K562 (cell line): Measurements from ENCODE around the gene SLC26A11. TPM values are rescaled to one million over a fixed set of nuclear protein-coding genes. Genes with fewer than 3 reads are reported as not detected.
A peak's percentile ranks its signal among the peaks of the same experiment; 100 is the strongest.

Source experiments
- BCOR ChIP-seq: fragments of 450-650 bp; IDR thresholded peaks from 2 replicates; pipeline ENCODE4 v1.6.1; 2016
- KDM4B ChIP-seq, 2 experiments: fragments of 450-650 bp in 1 of 2; sonication (generic) in 1 of 2; IDR thresholded peaks; 2 replicates each; pipeline ENCODE4 v1.6.1; 2016 to 2017; ENCODE audit warnings: borderline replicate concordance in 2 of 2, antibody characterized with exemption in 1 of 2, low read depth in 1 of 2, mild to moderate bottlenecking in 1 of 2
- MEF2A ChIP-seq: IDR thresholded peaks from 2 replicates; pipeline ENCODE4 v1.6.1; 2011; ENCODE audit warnings: low read depth, mild to moderate bottlenecking, low read length, moderate library complexity; ENCODE audit not compliant: control insufficient read depth
- MTA2 ChIP-seq: fragments of 450-650 bp; IDR thresholded peaks from 2 replicates; pipeline ENCODE4 v1.6.1; 2016; ENCODE audit warnings: low read depth
- OTX1 ChIP-seq: fragments of 450-650 bp; formaldehyde crosslinking; IDR thresholded peaks from 2 replicates; pipeline ENCODE4 v1.4.0; 2022; ENCODE audit warnings: mild to moderate bottlenecking
- POLR2B ChIP-seq: fragments of 450-650 bp; IDR thresholded peaks from 2 replicates; pipeline ENCODE4 v1.6.1; 2018; ENCODE audit warnings: low read depth; ENCODE audit not compliant: partially characterized antibody
- TAF9B ChIP-seq: fragments of 450-650 bp; IDR thresholded peaks from 2 replicates; pipeline ENCODE4 v1.6.1; 2018; ENCODE audit warnings: mild to moderate bottlenecking; ENCODE audit not compliant: partially characterized antibody
- polyA plus RNA-seq, 8 experiments: library from polyadenylated mRNA; depleted of rRNA in 4 of 8; stranded (reverse) in 5 of 8; unstranded in 3 of 8; fragments of >200 nt; fragmentation: Nextera tagmentation in 2 of 8; fragmentation: Illumina TruSeq in 1 of 8; extraction: Ambion mirVana in 2 of 8; extraction: Trizol in 1 of 8; gene quantifications; 2 replicates each; pipeline versions ENCODE4 v1.2.1 to v1.2.3, GENCODE V29; 2011 to 2014; ENCODE audit warnings: inconsistent platforms in 1 of 8, missing spikeins in 1 of 8
- total RNA-seq, 7 experiments: library from RNA; depleted of rRNA in 6 of 7; stranded (reverse); fragments of >200 nt in 6 of 7; fragmentation: Illumina TruSeq in 2 of 7; extraction: Trizol in 2 of 7; gene quantifications; 2 replicates each; pipeline versions ENCODE4 v1.2.1 to v1.2.3, GENCODE V29; 2011 to 2021; ENCODE audit warnings: low replicate concordance in 1 of 7
- TF ChIP-seq, protein P1 (sequence below), 2 experiments: fragments of 450-650 bp in 1 of 2; sonication (generic) in 1 of 2; formaldehyde crosslinking in 1 of 2; IDR thresholded peaks; 2 replicates each; pipeline versions ENCODE4 v1.7.1 to v1.9.0; 2016 to 2022; ENCODE audit warnings: inconsistent platforms in 1 of 2, mild to moderate bottlenecking in 1 of 2, missing genetic modification reagents in 1 of 2
- TF ChIP-seq, protein P2 (sequence below): sonication (generic); formaldehyde crosslinking; IDR thresholded peaks from 2 replicates; pipeline ENCODE4 v1.8.1; 2023; ENCODE audit warnings: mild to moderate bottlenecking, missing genetic modification reagents
- TF ChIP-seq, protein P3 (sequence below): fragments of 250-450 bp; sonication (Bioruptor Pico); IDR thresholded peaks from 2 replicates; pipeline ENCODE4 v1.8.0; 2021; ENCODE audit warnings: moderate library complexity, mild to moderate bottlenecking, inconsistent platforms
- TF ChIP-seq, protein P4 (sequence below): fragments of 200-400 bp; formaldehyde crosslinking; IDR thresholded peaks from 2 replicates; pipeline ENCODE4 v1.6.1; 2017; ENCODE audit warnings: mild to moderate bottlenecking, low read depth, low read length, moderate library complexity

The SLC26A11 gene
- total and polyA plus RNA-seq, 9 of the 15 experiments (the other 6 are each of a cell fraction or from before 2014, with no cell fraction given), result 0.06 to 3.1 (median 1.2) TPM; not detected in 1

- TF ChIP-seq, protein P1, sequence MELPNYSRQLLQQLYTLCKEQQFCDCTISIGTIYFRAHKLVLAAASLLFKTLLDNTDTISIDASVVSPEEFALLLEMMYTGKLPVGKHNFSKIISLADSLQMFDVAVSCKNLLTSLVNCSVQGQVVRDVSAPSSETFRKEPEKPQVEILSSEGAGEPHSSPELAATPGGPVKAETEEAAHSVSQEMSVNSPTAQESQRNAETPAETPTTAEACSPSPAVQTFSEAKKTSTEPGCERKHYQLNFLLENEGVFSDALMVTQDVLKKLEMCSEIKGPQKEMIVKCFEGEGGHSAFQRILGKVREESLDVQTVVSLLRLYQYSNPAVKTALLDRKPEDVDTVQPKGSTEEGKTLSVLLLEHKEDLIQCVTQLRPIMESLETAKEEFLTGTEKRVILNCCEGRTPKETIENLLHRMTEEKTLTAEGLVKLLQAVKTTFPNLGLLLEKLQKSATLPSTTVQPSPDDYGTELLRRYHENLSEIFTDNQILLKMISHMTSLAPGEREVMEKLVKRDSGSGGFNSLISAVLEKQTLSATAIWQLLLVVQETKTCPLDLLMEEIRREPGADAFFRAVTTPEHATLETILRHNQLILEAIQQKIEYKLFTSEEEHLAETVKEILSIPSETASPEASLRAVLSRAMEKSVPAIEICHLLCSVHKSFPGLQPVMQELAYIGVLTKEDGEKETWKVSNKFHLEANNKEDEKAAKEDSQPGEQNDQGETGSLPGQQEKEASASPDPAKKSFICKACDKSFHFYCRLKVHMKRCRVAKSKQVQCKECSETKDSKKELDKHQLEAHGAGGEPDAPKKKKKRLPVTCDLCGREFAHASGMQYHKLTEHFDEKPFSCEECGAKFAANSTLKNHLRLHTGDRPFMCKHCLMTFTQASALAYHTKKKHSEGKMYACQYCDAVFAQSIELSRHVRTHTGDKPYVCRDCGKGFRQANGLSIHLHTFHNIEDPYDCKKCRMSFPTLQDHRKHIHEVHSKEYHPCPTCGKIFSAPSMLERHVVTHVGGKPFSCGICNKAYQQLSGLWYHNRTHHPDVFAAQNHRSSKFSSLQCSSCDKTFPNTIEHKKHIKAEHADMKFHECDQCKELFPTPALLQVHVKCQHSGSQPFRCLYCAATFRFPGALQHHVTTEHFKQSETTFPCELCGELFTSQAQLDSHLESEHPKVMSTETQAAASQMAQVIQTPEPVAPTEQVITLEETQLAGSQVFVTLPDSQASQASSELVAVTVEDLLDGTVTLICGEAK (IDR thresholded peaks at IDR 0.05), result no peak
- TF ChIP-seq, protein P1 (CRISPR knock-in tag; IDR thresholded peaks at IDR 0.05), result no peak
- TF ChIP-seq TAF9B (peak; percentile 15), MEF2A (no peak), KDM4B (IDR thresholded peaks at IDR 0.05; ENCODE audit: borderline replicate concordance in 2 of 2, low read depth in 1 of 2) (0 out of 4 replicates have a peak, but pooled peaks of 1 of the 2 experiments have one; percentile 60), MTA2 (no peak), OTX1 (CRISPR knock-in tag) (0 out of 2 replicates have a peak, but pooled peaks have one; percentile 54), BCOR (peak; percentile 59; the same call in 1 of the 2 replicates), POLR2B (peak; percentile 65)
- TF ChIP-seq, protein P2, sequence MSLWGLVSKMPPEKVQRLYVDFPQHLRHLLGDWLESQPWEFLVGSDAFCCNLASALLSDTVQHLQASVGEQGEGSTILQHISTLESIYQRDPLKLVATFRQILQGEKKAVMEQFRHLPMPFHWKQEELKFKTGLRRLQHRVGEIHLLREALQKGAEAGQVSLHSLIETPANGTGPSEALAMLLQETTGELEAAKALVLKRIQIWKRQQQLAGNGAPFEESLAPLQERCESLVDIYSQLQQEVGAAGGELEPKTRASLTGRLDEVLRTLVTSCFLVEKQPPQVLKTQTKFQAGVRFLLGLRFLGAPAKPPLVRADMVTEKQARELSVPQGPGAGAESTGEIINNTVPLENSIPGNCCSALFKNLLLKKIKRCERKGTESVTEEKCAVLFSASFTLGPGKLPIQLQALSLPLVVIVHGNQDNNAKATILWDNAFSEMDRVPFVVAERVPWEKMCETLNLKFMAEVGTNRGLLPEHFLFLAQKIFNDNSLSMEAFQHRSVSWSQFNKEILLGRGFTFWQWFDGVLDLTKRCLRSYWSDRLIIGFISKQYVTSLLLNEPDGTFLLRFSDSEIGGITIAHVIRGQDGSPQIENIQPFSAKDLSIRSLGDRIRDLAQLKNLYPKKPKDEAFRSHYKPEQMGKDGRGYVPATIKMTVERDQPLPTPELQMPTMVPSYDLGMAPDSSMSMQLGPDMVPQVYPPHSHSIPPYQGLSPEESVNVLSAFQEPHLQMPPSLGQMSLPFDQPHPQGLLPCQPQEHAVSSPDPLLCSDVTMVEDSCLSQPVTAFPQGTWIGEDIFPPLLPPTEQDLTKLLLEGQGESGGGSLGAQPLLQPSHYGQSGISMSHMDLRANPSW (CRISPR knock-in tag), result no peak
- TF ChIP-seq, protein P3, sequence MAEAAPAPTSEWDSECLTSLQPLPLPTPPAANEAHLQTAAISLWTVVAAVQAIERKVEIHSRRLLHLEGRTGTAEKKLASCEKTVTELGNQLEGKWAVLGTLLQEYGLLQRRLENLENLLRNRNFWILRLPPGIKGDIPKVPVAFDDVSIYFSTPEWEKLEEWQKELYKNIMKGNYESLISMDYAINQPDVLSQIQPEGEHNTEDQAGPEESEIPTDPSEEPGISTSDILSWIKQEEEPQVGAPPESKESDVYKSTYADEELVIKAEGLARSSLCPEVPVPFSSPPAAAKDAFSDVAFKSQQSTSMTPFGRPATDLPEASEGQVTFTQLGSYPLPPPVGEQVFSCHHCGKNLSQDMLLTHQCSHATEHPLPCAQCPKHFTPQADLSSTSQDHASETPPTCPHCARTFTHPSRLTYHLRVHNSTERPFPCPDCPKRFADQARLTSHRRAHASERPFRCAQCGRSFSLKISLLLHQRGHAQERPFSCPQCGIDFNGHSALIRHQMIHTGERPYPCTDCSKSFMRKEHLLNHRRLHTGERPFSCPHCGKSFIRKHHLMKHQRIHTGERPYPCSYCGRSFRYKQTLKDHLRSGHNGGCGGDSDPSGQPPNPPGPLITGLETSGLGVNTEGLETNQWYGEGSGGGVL (CRISPR knock-in tag), result no peak
- TF ChIP-seq, protein P4, sequence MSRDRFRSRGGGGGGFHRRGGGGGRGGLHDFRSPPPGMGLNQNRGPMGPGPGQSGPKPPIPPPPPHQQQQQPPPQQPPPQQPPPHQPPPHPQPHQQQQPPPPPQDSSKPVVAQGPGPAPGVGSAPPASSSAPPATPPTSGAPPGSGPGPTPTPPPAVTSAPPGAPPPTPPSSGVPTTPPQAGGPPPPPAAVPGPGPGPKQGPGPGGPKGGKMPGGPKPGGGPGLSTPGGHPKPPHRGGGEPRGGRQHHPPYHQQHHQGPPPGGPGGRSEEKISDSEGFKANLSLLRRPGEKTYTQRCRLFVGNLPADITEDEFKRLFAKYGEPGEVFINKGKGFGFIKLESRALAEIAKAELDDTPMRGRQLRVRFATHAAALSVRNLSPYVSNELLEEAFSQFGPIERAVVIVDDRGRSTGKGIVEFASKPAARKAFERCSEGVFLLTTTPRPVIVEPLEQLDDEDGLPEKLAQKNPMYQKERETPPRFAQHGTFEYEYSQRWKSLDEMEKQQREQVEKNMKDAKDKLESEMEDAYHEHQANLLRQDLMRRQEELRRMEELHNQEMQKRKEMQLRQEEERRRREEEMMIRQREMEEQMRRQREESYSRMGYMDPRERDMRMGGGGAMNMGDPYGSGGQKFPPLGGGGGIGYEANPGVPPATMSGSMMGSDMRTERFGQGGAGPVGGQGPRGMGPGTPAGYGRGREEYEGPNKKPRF, result no peak
Measured at GRCh38 chr17:80269405-80269807, 49.2 kb downstream of the SLC26A11 start (continued).
